ENCODE data around the gene MTHFSD.

DNA sequence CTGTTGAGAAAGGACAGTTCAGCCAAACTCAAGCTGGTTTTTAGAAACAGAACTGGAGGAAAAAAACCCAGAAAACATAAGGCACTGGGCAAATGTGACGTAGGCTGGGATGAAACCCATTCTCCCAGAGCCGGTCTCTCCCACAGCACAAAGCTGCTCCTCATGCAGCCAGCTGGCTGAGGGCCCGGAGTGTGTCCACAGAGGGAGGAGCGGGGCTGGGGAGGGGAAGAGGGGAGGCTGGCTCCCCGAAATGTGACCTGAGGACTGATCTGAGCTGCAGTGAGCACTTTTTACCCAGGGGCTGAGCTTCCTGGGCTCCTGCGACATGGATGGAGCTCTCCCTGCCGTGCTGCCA, 23.9 kb downstream of the MTHFSD start:
- TF ChIP-seq, protein P1, sequence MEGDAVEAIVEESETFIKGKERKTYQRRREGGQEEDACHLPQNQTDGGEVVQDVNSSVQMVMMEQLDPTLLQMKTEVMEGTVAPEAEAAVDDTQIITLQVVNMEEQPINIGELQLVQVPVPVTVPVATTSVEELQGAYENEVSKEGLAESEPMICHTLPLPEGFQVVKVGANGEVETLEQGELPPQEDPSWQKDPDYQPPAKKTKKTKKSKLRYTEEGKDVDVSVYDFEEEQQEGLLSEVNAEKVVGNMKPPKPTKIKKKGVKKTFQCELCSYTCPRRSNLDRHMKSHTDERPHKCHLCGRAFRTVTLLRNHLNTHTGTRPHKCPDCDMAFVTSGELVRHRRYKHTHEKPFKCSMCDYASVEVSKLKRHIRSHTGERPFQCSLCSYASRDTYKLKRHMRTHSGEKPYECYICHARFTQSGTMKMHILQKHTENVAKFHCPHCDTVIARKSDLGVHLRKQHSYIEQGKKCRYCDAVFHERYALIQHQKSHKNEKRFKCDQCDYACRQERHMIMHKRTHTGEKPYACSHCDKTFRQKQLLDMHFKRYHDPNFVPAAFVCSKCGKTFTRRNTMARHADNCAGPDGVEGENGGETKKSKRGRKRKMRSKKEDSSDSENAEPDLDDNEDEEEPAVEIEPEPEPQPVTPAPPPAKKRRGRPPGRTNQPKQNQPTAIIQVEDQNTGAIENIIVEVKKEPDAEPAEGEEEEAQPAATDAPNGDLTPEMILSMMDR (IDR thresholded peaks at IDR 0.05), result no peak
- no peak for TF ChIP-seq POLR2A (IDR thresholded peaks at IDR 0.05)

Measured in right lobe of liver (tissue), 4 donors.